Keratinocyte (primary cell): Measurements from ENCODE around the gene MAP6D1. TPM values are rescaled to one million over a fixed set of nuclear protein-coding genes. Genes with fewer than 3 reads are reported as not detected.

ENCODE experiments used
- DNase-seq: peaks from one replicate; pipeline ENCODE4 v3.0.0-alpha.2; 2011; ENCODE audit warnings: low read depth, missing footprints, low spot score
- FAIRE-seq: peaks from 2 replicates; lab custom pipeline; 2011; peaks lifted over from hg19 to GRCh38; lab: Jason Lieb, UNC
- H2AFZ ChIP-seq: 2 replicates; pipeline ENCODE4 v1.6.0; 2012; ENCODE audit warnings: low read length, control low read depth, inconsistent platforms; ENCODE audit not compliant: control insufficient read depth
- H3K27ac ChIP-seq: 2 replicates; pipeline ENCODE4 v1.5.1; 2011; ENCODE audit warnings: low read length; ENCODE audit not compliant: control insufficient read depth, insufficient read depth
- H3K27me3 ChIP-seq: 3 replicates; pipeline ENCODE4 v1.6.0; 2011; ENCODE audit warnings: low read length; ENCODE audit not compliant: control insufficient read depth, insufficient read depth; ENCODE audit errors: extremely low read depth
- H3K36me3 ChIP-seq, 2 experiments: 2 replicates in 1 of 2; 3 replicates in 1 of 2; pipeline ENCODE4 v1.5.1; 2011; ENCODE audit warnings: low read length in 2 of 2, mild to moderate bottlenecking in 1 of 2; ENCODE audit not compliant: control insufficient read depth in 2 of 2, insufficient read depth in 2 of 2; ENCODE audit errors: extremely low read depth in 1 of 2
- H3K4me1 ChIP-seq: 3 replicates; pipeline ENCODE4 v1.5.1; 2011; ENCODE audit warnings: low read length; ENCODE audit not compliant: control insufficient read depth, insufficient read depth; ENCODE audit errors: extremely low read depth
- H3K4me2 ChIP-seq: 3 replicates; pipeline ENCODE4 v1.6.0; 2011; ENCODE audit warnings: low read depth, low read length; ENCODE audit not compliant: control insufficient read depth, insufficient read depth; ENCODE audit errors: extremely low read depth
- H3K4me3 ChIP-seq, 3 experiments: fragments of 200-600 bp in 1 of 3; sonication (generic) in 1 of 3; 2 replicates in 2 of 3; 3 replicates in 1 of 3; pipeline ENCODE4 v1.5.1; 2011 to 2016; ENCODE audit warnings: low read length in 3 of 3, mild to moderate bottlenecking in 3 of 3, control low read depth in 2 of 3, inconsistent platforms in 1 of 3, low read depth in 1 of 3, mixed read lengths in 1 of 3, mixed run types in 1 of 3, moderate library complexity in 1 of 3; ENCODE audit not compliant: control insufficient read depth in 2 of 3, insufficient read depth in 2 of 3; ENCODE audit errors: extremely low read depth in 1 of 3
- H3K79me2 ChIP-seq: 2 replicates; pipeline ENCODE4 v1.6.0; 2012; ENCODE audit warnings: low read length; ENCODE audit not compliant: control insufficient read depth, insufficient read depth
- H3K9ac ChIP-seq: 3 replicates; pipeline ENCODE4 v1.6.0; 2011; ENCODE audit warnings: low read length; ENCODE audit not compliant: control insufficient read depth, insufficient read depth; ENCODE audit errors: extremely low read depth
- H3K9me1 ChIP-seq: 3 replicates; pipeline ENCODE4 v1.6.0; 2011; ENCODE audit warnings: low read length; ENCODE audit not compliant: control insufficient read depth, insufficient read depth; ENCODE audit errors: extremely low read depth
- H3K9me3 ChIP-seq: 2 replicates; pipeline ENCODE4 v1.5.1; 2012; ENCODE audit warnings: low read depth, low read length; ENCODE audit not compliant: control insufficient read depth
- H4K20me1 ChIP-seq: 3 replicates; pipeline ENCODE4 v1.6.0; 2011; ENCODE audit warnings: low read length; ENCODE audit not compliant: control insufficient read depth, insufficient read depth; ENCODE audit errors: extremely low read depth
- CTCF ChIP-seq, 3 experiments: IDR thresholded peaks in 1 of 3; conservative IDR thresholded peaks in 1 of 3; optimal IDR thresholded peaks in 1 of 3; 2 replicates in 2 of 3; 3 replicates in 1 of 3; pipeline versions ENCODE3 to v1.5.1; 2011; ENCODE audit warnings: low read length in 3 of 3, mild to moderate bottlenecking in 3 of 3, moderate library complexity in 2 of 3, control low read depth in 1 of 3, inconsistent platforms in 1 of 3; ENCODE audit not compliant: insufficient read depth in 2 of 3; ENCODE audit errors: extremely low read depth in 1 of 3
- EZH2 ChIP-seq: IDR thresholded peaks from one replicate; pipeline ENCODE4 v1.6.1; 2012; ENCODE audit warnings: inconsistent platforms, mild to moderate bottlenecking, low read length, moderate library complexity
- dilution Hi-C: fragments of 300-500 bp; cut with MboI; formaldehyde crosslinking; loops from one replicate; pipeline ENCODE4 v1.7.0; 2020; ENCODE audit warnings: low sequenced_read_pairs; ENCODE audit not compliant: extremely low pct_ligation_motif_present
- polyA plus RNA-seq, 5 experiments: library from polyadenylated mRNA; depleted of rRNA in 3 of 5; stranded (reverse) in 3 of 5; stranded (forward) in 1 of 5; unstranded in 1 of 5; fragments of >200 nt; gene quantifications; 1 replicate in 1 of 5; 2 replicates in 3 of 5; 3 replicates in 1 of 5; pipeline versions ENCODE4 v1.2.1 to v1.2.3, GENCODE V29; 2011 to 2012; ENCODE audit warnings: missing spikeins in 2 of 5, low read depth in 1 of 5, low replicate concordance in 1 of 5

The MAP6D1 gene
- polyA plus RNA-seq, 1 donor (not counting 4 experiments of a cell fraction or from before 2014, with no cell fraction given): 1.4 TPM

- H3K4me1 ChIP-seq: no peaks in the 10 kb centered on the region
- H3K4me2 ChIP-seq: no peak overlapping the region
- no peak overlapping the region for H3K9ac ChIP-seq
- no peak overlapping the region for H2AFZ ChIP-seq
- no peaks in the 10 kb centered on the region for H3K79me2 ChIP-seq
- H3K27me3 ChIP-seq: no peaks in the 10 kb centered on the region
- no peaks in the 10 kb centered on the region for H3K9me3 ChIP-seq
- DNase-seq (no peak), FAIRE-seq (no peak)
- H4K20me1 ChIP-seq: no peaks in the 10 kb centered on the region
- peaks cover 45 to 58% of the 10 kb centered on the region in 2 experiments for H3K36me3 ChIP-seq
- no peaks in the 10 kb centered on the region for H3K9me1 ChIP-seq
- H3K27ac ChIP-seq: no peak overlapping the region
- TF ChIP-seq CTCF (optimal IDR thresholded peaks at IDR 0.05 in 1 of 3, IDR thresholded peaks at IDR 0.05 in 1 of 3, conservative IDR thresholded peaks at IDR 0.05 in 1 of 3; ENCODE audit: extremely low read depth in 1 of 3, insufficient read depth in 2 of 3, low read length in 3 of 3) (no peak), EZH2 (no peak)
- dilution Hi-C loops: no loop called here
- no peak overlapping the region for H3K4me3 ChIP-seq
Measured at GRCh38 chr3:183802989-183803388, 22.4 kb downstream of the MAP6D1 start.

- Histone ChIP-seq H3K9ac (no peak overlapping the region), H4K20me1 (no peaks in the 10 kb centered on the region), H3K27me3 (no peaks in the 10 kb centered on the region), H3K36me3 (peaks cover 36 to 50% of the 10 kb centered on the region in 2 experiments), H3K4me3 (no peak overlapping the region), H3K79me2 (no peaks in the 10 kb centered on the region), H2AFZ (no peak overlapping the region), H3K9me1 (no peaks in the 10 kb centered on the region), H3K4me1 (no peaks in the 10 kb centered on the region), H3K4me2 (no peak overlapping the region), H3K9me3 (no peaks in the 10 kb centered on the region), H3K27ac (no peak overlapping the region)
- FAIRE-seq (no peak), DNase-seq (no peak)
- dilution Hi-C loops: no loop called here
- TF ChIP-seq CTCF (optimal IDR thresholded peaks at IDR 0.05 in 1 of 3, IDR thresholded peaks at IDR 0.05 in 1 of 3, conservative IDR thresholded peaks at IDR 0.05 in 1 of 3; ENCODE audit: extremely low read depth in 1 of 3, insufficient read depth in 2 of 3, low read length in 3 of 3) (no peak), EZH2 (no peak)
Measured at GRCh38 chr3:183801601-183802000, 23.8 kb downstream of the MAP6D1 start.
